Endothelial cell of umbilical vein (primary cell): Measurements from ENCODE around the gene HTR3D.

ENCODE experiments used
- CTCF ChIP-seq, 2 donors: IDR thresholded peaks; 1 replicate in 1 of 2; 2 replicates in 1 of 2; pipeline ENCODE4 v1.5.1; 2011; ENCODE audit warnings: low read length in 2 of 2, mild to moderate bottlenecking in 2 of 2, moderate library complexity in 2 of 2, control low read depth in 1 of 2, inconsistent platforms in 1 of 2, low read depth in 1 of 2; ENCODE audit not compliant: insufficient read depth in 1 of 2; ENCODE audit errors: extremely low read depth in 1 of 2
- GATA2 ChIP-seq: IDR thresholded peaks from 2 replicates; pipeline ENCODE4 v1.7.0; 2011; ENCODE audit warnings: low read depth, mild to moderate bottlenecking, moderate library complexity, mixed read lengths, low read length; ENCODE audit not compliant: insufficient read length, insufficient read depth
- POLR2A ChIP-seq: IDR thresholded peaks from 2 replicates; pipeline ENCODE4 v1.6.1; 2012; ENCODE audit warnings: low read depth, mild to moderate bottlenecking, control low read depth, low read length
- POLR2AphosphoS5 ChIP-seq: IDR thresholded peaks from 2 replicates; pipeline ENCODE4 v1.6.1; 2012; ENCODE audit warnings: low read depth, mild to moderate bottlenecking, control low read depth, low read length, moderate library complexity; ENCODE audit not compliant: insufficient read depth

GRCh38 chr3:184073621-184074020 lies 42.1 kb downstream of the HTR3D start:
- TF ChIP-seq GATA2 (no peak), CTCF (IDR thresholded peaks at IDR 0.05; ENCODE audit: extremely low read depth in 1 of 2, insufficient read depth in 1 of 2, low read depth in 1 of 2, low read length in 2 of 2) (no peak), POLR2AphosphoS5 (no peak), POLR2A (no peak)
